ENCODE measurements around the gene DNAH1. TPM values are rescaled to one million over a fixed set of nuclear protein-coding genes. Genes with fewer than 3 reads are reported as not detected.

Gene DNAH1
- total and polyA plus RNA-seq, 2 of the 13 experiments (the other 11 are each of a cell fraction or from before 2014, with no cell fraction given): 0.64 to 3.5 TPM

- TF ChIP-seq ZSCAN22 (CRISPR knock-in tag; IDR thresholded peaks at IDR 0.05): no peak
- TF ChIP-seq NONO (IDR thresholded peaks at IDR 0.05): no peak
- 0 out of 2 replicates have a peak, but pooled peaks have one; percentile 31 for TF ChIP-seq NONO (CRISPR knock-in tag; conservative IDR thresholded peaks at IDR 0.05)
- no peak for TF ChIP-seq HNRNPK (IDR thresholded peaks at IDR 0.05; ENCODE audit: low read depth, low read length, poor library complexity, severe bottlenecking)
- TF ChIP-seq MYNN (CRISPR knock-in tag; IDR thresholded peaks at IDR 0.05; ENCODE audit: low read depth): no peak
- TF ChIP-seq ZFX (CRISPR knock-in tag; IDR thresholded peaks at IDR 0.05; ENCODE audit: low read depth): peak; percentile 33; the same call in 1 of the 2 replicates
- no peak for TF ChIP-seq NFIB (CRISPR knock-in tag; IDR thresholded peaks at IDR 0.05; ENCODE audit: borderline replicate concordance)
- no peak for TF ChIP-seq ZC3H4 (CRISPR knock-in tag; IDR thresholded peaks at IDR 0.05; ENCODE audit: borderline replicate concordance)
- no peak for TF ChIP-seq SRSF1 (optimal IDR thresholded peaks at IDR 0.05; ENCODE audit: low read depth, low read length)
- no peak for TF ChIP-seq RBFOX2 (IDR thresholded peaks at IDR 0.05; ENCODE audit: low read depth, low read length)
- peak; percentile 49 for TF ChIP-seq MAX (IDR thresholded peaks at IDR 0.05)
- no peak for TF ChIP-seq ZNF740 (CRISPR knock-in tag; IDR thresholded peaks at IDR 0.05)
- TF ChIP-seq EHMT2 (IDR thresholded peaks at IDR 0.05; ENCODE audit: borderline replicate concordance, low read depth, low read length): no peak
- no peak for TF ChIP-seq USF2 (IDR thresholded peaks at IDR 0.05; ENCODE audit: low read depth, low read length)
- TF ChIP-seq USF2 (CRISPR knock-in tag; IDR thresholded peaks at IDR 0.05; ENCODE audit: borderline replicate concordance): no peak
- TF ChIP-seq HNRNPLL (IDR thresholded peaks at IDR 0.05; ENCODE audit: low read depth, low read length, poor library complexity, severe bottlenecking): no peak
- no peak for TF ChIP-seq ZNF451 (CRISPR knock-in tag; IDR thresholded peaks at IDR 0.05)
- no peak for TF ChIP-seq AKAP8 (CRISPR knock-in tag; IDR thresholded peaks at IDR 0.05)
- no peak for TF ChIP-seq ZFP37 (CRISPR knock-in tag; IDR thresholded peaks at IDR 0.05; ENCODE audit: borderline replicate concordance)
- no peak for TF ChIP-seq ZFYVE20 (CRISPR knock-in tag; IDR thresholded peaks at IDR 0.05; ENCODE audit: borderline replicate concordance, low read depth)
- no peak for TF ChIP-seq ZNF460 (CRISPR knock-in tag; IDR thresholded peaks at IDR 0.05; ENCODE audit: borderline replicate concordance)
- no peak for TF ChIP-seq THAP8 (CRISPR knock-in tag; IDR thresholded peaks at IDR 0.05; ENCODE audit: borderline replicate concordance)
- no peak for TF ChIP-seq ZFP82 (CRISPR knock-in tag; IDR thresholded peaks at IDR 0.05; ENCODE audit: borderline replicate concordance)
- TF ChIP-seq ATF4 (CRISPR knock-in tag; IDR thresholded peaks at IDR 0.05): no peak
Observed at GRCh38 chr3:52446631-52447511, 130.8 kb downstream of the DNAH1 start (continued).
